ENCODE data around the gene HEXIM2.

GRCh38 chr17:45146592-45146889 lies 15.1 kb upstream of the HEXIM2 start:
- TF ChIP-seq, protein P1, sequence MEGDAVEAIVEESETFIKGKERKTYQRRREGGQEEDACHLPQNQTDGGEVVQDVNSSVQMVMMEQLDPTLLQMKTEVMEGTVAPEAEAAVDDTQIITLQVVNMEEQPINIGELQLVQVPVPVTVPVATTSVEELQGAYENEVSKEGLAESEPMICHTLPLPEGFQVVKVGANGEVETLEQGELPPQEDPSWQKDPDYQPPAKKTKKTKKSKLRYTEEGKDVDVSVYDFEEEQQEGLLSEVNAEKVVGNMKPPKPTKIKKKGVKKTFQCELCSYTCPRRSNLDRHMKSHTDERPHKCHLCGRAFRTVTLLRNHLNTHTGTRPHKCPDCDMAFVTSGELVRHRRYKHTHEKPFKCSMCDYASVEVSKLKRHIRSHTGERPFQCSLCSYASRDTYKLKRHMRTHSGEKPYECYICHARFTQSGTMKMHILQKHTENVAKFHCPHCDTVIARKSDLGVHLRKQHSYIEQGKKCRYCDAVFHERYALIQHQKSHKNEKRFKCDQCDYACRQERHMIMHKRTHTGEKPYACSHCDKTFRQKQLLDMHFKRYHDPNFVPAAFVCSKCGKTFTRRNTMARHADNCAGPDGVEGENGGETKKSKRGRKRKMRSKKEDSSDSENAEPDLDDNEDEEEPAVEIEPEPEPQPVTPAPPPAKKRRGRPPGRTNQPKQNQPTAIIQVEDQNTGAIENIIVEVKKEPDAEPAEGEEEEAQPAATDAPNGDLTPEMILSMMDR (IDR thresholded peaks at IDR 0.05): no peak
- TF ChIP-seq POLR2A (IDR thresholded peaks at IDR 0.05): no peak

All from heart left ventricle (tissue), 13 donors.